Germinal center (tissue), 1 donor: ENCODE data around the gene UEVLD.

ENCODE experiments used
- DNase-seq: peaks from one replicate; pipeline ENCODE4 v3.0.0; 2012; ENCODE audit warnings: mixed read lengths, low spot score

The UEVLD gene

GRCh38 chr11:18498039-18498438 lies 90.5 kb downstream of the UEVLD start:
- no peak for DNase-seq

GRCh38 chr11:18495703-18496102 lies 92.8 kb downstream of the UEVLD start:
- DNase-seq = no peak

GRCh38 chr11:18495271-18495670 lies 93.3 kb downstream of the UEVLD start:
- no peak for DNase-seq

GRCh38 chr11:18493310-18493709 lies 95.2 kb downstream of the UEVLD start:
- no peak for DNase-seq

- no peak for DNase-seq
These were observed 95.6 kb downstream of the UEVLD start for GRCh38 chr11:18492888-18493287.

GRCh38 chr11:18491924-18492323 lies 96.6 kb downstream of the UEVLD start:
- no peak for DNase-seq

GRCh38 chr11:18490736-18491485 lies 97.6 kb downstream of the UEVLD start:
- DNase-seq = no peak

- no peak for DNase-seq
These were observed 98.2 kb downstream of the UEVLD start for GRCh38 chr11:18490319-18490718.

GRCh38 chr11:18485913-18486528 lies 102.5 kb downstream of the UEVLD start:
- no peak for DNase-seq
